8988T (cell line): ENCODE results near the gene GFI1B.
"Not testable (repeated sequence)": the region's sequence is repeated elsewhere in the genome, so short reads cannot be mapped to it uniquely, and the experiment has no call there.

Experiments used
- DNase-seq: peaks from one replicate; pipeline ENCODE4 v3.0.0; 2011

Gene GFI1B

GRCh38 chr9:133026426-133026825 is 47.9 kb downstream of the GFI1B start:
- no peak for DNase-seq

- no peak for DNase-seq
Observed at GRCh38 chr9:133027134-133027533, 48.6 kb downstream of the GFI1B start.

- DNase-seq = no peak
Observed at GRCh38 chr9:133028221-133028620, 49.7 kb downstream of the GFI1B start.

GRCh38 chr9:133029994-133030316 is 51.5 kb downstream of the GFI1B start:
- no peak for DNase-seq

GRCh38 chr9:133030317-133031129 is 52.0 kb downstream of the GFI1B start, which contains the start of gene GTF3C5:
TSS of gene GTF3C5 (plus strand) at chr9:133030997. CDS start at chr9:133031012, 15 bp downstream.
- peak; percentile 94 for DNase-seq

GRCh38 chr9:133031130-133031422 is 52.6 kb downstream of the GFI1B start:
- no peak for DNase-seq

- no peak for DNase-seq
Observed at GRCh38 chr9:133031496-133031911, 53.0 kb downstream of the GFI1B start.

GRCh38 chr9:133032171-133032570 is 53.7 kb downstream of the GFI1B start:
- no peak for DNase-seq

- DNase-seq = no peak
Observed at GRCh38 chr9:133035669-133036068, 57.2 kb downstream of the GFI1B start.

GRCh38 chr9:133037775-133038515 is 59.5 kb downstream of the GFI1B start:
- no peak for DNase-seq

GRCh38 chr9:133040892-133041479 is 62.5 kb downstream of the GFI1B start:
- DNase-seq = not testable (repeated sequence)
